HepG2 (cell line): ENCODE measurements around the gene SOX4. TPM values are rescaled to one million over a fixed set of nuclear protein-coding genes. Genes with fewer than 3 reads are reported as not detected.

Source experiments
- IRX3 ChIP-seq: sonication (generic); formaldehyde crosslinking; IDR thresholded peaks from 2 replicates; pipeline ENCODE4 v1.8.1; 2023; ENCODE audit warnings: mild to moderate bottlenecking, low read depth, missing genetic modification reagents, borderline replicate concordance
- PITX1 ChIP-seq: sonication (generic); formaldehyde crosslinking; IDR thresholded peaks from 2 replicates; pipeline ENCODE4 v1.5.1; 2020; ENCODE audit warnings: mild to moderate bottlenecking, missing genetic modification reagents
- RFXAP ChIP-seq: sonication (generic); formaldehyde crosslinking; IDR thresholded peaks from 2 replicates; pipeline ENCODE4 v1.4.0; 2020; ENCODE audit warnings: missing genetic modification reagents, borderline replicate concordance
- SOX5 ChIP-seq: IDR thresholded peaks from 2 replicates; pipeline ENCODE4 v1.6.1; 2016; ENCODE audit warnings: borderline replicate concordance
- SOX6 ChIP-seq, 2 experiments: fragments of 450-650 bp in 1 of 2; sonication (generic) in 1 of 2; formaldehyde crosslinking in 1 of 2; IDR thresholded peaks; 2 replicates each; pipeline versions ENCODE4 v1.4.0 to v1.6.1; 2017 to 2020; ENCODE audit warnings: antibody characterized with exemption in 1 of 2, mild to moderate bottlenecking in 1 of 2, missing genetic modification reagents in 1 of 2
- ZFP82 ChIP-seq: sonication (generic); formaldehyde crosslinking; IDR thresholded peaks from 2 replicates; pipeline ENCODE4 v1.5.1; 2020; ENCODE audit warnings: mild to moderate bottlenecking, missing genetic modification reagents, borderline replicate concordance
- ZFX ChIP-seq: sonication (generic); formaldehyde crosslinking; IDR thresholded peaks from 2 replicates; pipeline ENCODE4 v1.4.0; 2020; ENCODE audit warnings: mild to moderate bottlenecking, low read depth, missing genetic modification reagents, moderate library complexity
- ZNF451 ChIP-seq: sonication (generic); formaldehyde crosslinking; IDR thresholded peaks from 2 replicates; pipeline ENCODE4 v1.5.0; 2020; ENCODE audit warnings: mild to moderate bottlenecking, missing genetic modification reagents
- ZNF609 ChIP-seq: sonication (generic); formaldehyde crosslinking; IDR thresholded peaks from 2 replicates; pipeline ENCODE4 v1.4.0; 2020; ENCODE audit warnings: mild to moderate bottlenecking, missing genetic modification reagents, borderline replicate concordance
- polyA plus RNA-seq, 8 experiments: library from polyadenylated mRNA; depleted of rRNA in 3 of 8; stranded (reverse) in 7 of 8; unstranded in 1 of 8; fragments of >200 nt; fragmentation: Illumina TruSeq in 4 of 8; extraction: Trizol in 4 of 8; gene quantifications; 2 replicates each; pipeline versions ENCODE4 v1.2.1 to v1.2.3, GENCODE V29; 2011 to 2016; ENCODE audit warnings: low read depth in 4 of 8, missing spikeins in 1 of 8, mixed read lengths in 1 of 8; ENCODE audit not compliant: insufficient read depth in 1 of 8
- total RNA-seq, 5 experiments: library from RNA; depleted of rRNA; stranded (reverse); fragments of >200 nt; fragmentation: Illumina TruSeq; extraction: Trizol; gene quantifications; 2 replicates each; pipeline ENCODE4 v1.2.3, GENCODE V29; 2016; ENCODE audit warnings: low read depth in 1 of 5
- TF ChIP-seq, protein P1 (sequence below): sonication (generic); formaldehyde crosslinking; IDR thresholded peaks from 2 replicates; pipeline ENCODE4 v1.4.0; 2020; ENCODE audit warnings: missing genetic modification reagents, mild to moderate bottlenecking, borderline replicate concordance
- TF ChIP-seq, protein P2 (sequence below): IDR thresholded peaks from 2 replicates; pipeline ENCODE4 v1.6.1; 2016
- TF ChIP-seq, protein P3 (sequence below): sonication (generic); formaldehyde crosslinking; conservative IDR thresholded peaks from 2 replicates; pipeline ENCODE4 v1.8.1; 2023; ENCODE audit warnings: missing genetic modification reagents
- TF ChIP-seq, protein P4 (sequence below): sonication (generic); formaldehyde crosslinking; IDR thresholded peaks from 2 replicates; pipeline ENCODE4 v1.8.0; 2022; ENCODE audit warnings: missing genetic modification reagents, mild to moderate bottlenecking, borderline replicate concordance
- TF ChIP-seq, protein P5 (sequence below): sonication (generic); formaldehyde crosslinking; IDR thresholded peaks from 2 replicates; pipeline ENCODE4 v1.8.1; 2022; ENCODE audit warnings: mild to moderate bottlenecking, missing genetic modification reagents

Gene SOX4
- total and polyA plus RNA-seq, 2 of the 13 experiments (the other 11 are each of a cell fraction or from before 2014, with no cell fraction given) = 2.6 to 3.4 TPM

DNA sequence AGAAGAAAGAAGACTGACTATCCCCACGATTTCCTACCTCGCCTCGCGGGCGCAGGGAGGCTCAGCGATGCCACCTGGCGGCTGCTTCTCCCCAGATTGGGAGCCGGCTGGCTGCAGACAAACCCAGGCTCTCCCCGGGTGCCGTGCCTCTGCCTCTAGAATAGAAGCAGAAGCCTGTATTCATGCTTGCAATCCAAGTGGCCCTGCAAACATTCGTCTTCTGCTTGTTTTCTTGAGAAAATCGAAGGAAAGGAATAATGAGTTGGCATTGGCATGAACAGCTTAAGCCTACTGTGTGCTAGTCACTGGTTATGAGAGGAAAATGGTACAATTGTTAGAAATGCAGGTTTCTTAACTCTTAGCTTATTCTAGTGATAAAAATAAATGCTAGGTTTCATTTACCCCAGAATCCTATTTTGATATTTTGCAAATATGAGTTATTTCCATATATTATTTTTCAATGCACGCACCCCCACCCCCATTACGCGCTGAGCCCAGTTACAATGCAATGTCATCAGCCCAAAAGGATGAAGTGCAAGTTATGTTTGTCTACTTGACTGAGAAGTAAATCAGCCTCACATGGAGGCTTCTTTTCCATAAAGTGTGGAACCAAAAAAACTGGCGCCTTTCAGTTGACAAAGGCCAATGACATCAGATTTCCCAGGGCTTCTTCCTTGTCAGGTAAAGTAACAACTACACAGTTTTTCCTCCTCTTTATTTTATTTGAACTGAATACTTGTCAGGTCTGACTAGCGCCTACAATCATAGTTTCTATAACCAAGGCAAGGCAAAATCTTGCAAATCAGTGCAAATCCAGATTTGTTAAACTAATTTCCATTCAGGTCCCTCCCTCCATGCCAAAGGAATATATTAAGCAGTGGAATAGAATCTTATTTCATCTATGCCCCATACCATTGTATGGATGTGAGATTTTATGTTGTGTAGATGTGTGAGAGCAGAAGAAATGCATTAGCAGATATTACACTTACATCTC, 3.9 kb upstream of the SOX4 start (continued):
- TF ChIP-seq ZNF609 (CRISPR knock-in tag) (peak; percentile 46; the same call in 1 of the 2 replicates), ZFX (CRISPR knock-in tag) (peak; percentile 44; the same call in 1 of the 2 replicates), SOX6 (IDR thresholded peaks at IDR 0.05) (no peak), SOX6 (CRISPR knock-in tag; IDR thresholded peaks at IDR 0.05) (0 out of 2 replicates have a peak, but pooled peaks have one; percentile 27), RFXAP (CRISPR knock-in tag) (no peak), SOX5 (0 out of 2 replicates have a peak, but pooled peaks have one; percentile 29), ZNF451 (no peak), ZFP82 (CRISPR knock-in tag) (no peak), PITX1 (CRISPR knock-in tag) (peak; percentile 45; the same call in 1 of the 2 replicates), IRX3 (CRISPR knock-in tag) (no peak)
- TF ChIP-seq, protein P1, sequence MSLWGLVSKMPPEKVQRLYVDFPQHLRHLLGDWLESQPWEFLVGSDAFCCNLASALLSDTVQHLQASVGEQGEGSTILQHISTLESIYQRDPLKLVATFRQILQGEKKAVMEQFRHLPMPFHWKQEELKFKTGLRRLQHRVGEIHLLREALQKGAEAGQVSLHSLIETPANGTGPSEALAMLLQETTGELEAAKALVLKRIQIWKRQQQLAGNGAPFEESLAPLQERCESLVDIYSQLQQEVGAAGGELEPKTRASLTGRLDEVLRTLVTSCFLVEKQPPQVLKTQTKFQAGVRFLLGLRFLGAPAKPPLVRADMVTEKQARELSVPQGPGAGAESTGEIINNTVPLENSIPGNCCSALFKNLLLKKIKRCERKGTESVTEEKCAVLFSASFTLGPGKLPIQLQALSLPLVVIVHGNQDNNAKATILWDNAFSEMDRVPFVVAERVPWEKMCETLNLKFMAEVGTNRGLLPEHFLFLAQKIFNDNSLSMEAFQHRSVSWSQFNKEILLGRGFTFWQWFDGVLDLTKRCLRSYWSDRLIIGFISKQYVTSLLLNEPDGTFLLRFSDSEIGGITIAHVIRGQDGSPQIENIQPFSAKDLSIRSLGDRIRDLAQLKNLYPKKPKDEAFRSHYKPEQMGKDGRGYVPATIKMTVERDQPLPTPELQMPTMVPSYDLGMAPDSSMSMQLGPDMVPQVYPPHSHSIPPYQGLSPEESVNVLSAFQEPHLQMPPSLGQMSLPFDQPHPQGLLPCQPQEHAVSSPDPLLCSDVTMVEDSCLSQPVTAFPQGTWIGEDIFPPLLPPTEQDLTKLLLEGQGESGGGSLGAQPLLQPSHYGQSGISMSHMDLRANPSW (CRISPR knock-in tag) = no peak
- TF ChIP-seq, protein P2, sequence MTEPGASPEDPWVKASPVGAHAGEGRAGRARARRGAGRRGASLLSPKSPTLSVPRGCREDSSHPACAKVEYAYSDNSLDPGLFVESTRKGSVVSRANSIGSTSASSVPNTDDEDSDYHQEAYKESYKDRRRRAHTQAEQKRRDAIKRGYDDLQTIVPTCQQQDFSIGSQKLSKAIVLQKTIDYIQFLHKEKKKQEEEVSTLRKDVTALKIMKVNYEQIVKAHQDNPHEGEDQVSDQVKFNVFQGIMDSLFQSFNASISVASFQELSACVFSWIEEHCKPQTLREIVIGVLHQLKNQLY (CRISPR knock-in tag) = no peak
- TF ChIP-seq, protein P3, sequence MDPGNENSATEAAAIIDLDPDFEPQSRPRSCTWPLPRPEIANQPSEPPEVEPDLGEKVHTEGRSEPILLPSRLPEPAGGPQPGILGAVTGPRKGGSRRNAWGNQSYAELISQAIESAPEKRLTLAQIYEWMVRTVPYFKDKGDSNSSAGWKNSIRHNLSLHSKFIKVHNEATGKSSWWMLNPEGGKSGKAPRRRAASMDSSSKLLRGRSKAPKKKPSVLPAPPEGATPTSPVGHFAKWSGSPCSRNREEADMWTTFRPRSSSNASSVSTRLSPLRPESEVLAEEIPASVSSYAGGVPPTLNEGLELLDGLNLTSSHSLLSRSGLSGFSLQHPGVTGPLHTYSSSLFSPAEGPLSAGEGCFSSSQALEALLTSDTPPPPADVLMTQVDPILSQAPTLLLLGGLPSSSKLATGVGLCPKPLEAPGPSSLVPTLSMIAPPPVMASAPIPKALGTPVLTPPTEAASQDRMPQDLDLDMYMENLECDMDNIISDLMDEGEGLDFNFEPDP = no peak
- TF ChIP-seq, protein P4, sequence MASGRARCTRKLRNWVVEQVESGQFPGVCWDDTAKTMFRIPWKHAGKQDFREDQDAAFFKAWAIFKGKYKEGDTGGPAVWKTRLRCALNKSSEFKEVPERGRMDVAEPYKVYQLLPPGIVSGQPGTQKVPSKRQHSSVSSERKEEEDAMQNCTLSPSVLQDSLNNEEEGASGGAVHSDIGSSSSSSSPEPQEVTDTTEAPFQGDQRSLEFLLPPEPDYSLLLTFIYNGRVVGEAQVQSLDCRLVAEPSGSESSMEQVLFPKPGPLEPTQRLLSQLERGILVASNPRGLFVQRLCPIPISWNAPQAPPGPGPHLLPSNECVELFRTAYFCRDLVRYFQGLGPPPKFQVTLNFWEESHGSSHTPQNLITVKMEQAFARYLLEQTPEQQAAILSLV (CRISPR knock-in tag) = 0 out of 2 replicates have a peak, but pooled peaks have one; percentile 19
- TF ChIP-seq, protein P5, sequence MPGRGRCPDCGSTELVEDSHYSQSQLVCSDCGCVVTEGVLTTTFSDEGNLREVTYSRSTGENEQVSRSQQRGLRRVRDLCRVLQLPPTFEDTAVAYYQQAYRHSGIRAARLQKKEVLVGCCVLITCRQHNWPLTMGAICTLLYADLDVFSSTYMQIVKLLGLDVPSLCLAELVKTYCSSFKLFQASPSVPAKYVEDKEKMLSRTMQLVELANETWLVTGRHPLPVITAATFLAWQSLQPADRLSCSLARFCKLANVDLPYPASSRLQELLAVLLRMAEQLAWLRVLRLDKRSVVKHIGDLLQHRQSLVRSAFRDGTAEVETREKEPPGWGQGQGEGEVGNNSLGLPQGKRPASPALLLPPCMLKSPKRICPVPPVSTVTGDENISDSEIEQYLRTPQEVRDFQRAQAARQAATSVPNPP (CRISPR knock-in tag) = no peak
